Nephron progenitor cell (in vitro differentiated cells): ENCODE data around the gene SLC29A2.

Experiments
- DNase-seq: peaks from one replicate; pipeline ENCODE4 v3.0.0; 2021
- H3K27ac Mint-ChIP-seq: 2 replicates; pipeline ENCODE4 v1.8.0; 2021; ENCODE audit warnings: mild to moderate bottlenecking, moderate library complexity, mixed read lengths
- H3K27me3 Mint-ChIP-seq: 2 replicates; pipeline ENCODE4 v1.8.0; 2021; ENCODE audit warnings: mild to moderate bottlenecking, low read depth, mixed read lengths; ENCODE audit not compliant: poor library complexity
- H3K36me3 Mint-ChIP-seq: 2 replicates; pipeline ENCODE4 v1.8.0; 2021; ENCODE audit warnings: low read depth, mixed read lengths
- H3K4me1 Mint-ChIP-seq: 2 replicates; pipeline ENCODE4 v1.8.0; 2021; ENCODE audit warnings: mixed read lengths
- H3K4me3 Mint-ChIP-seq: 2 replicates; pipeline ENCODE4 v1.8.0; 2021; ENCODE audit warnings: mild to moderate bottlenecking, moderate library complexity, mixed read lengths
- H3K9me3 Mint-ChIP-seq: 2 replicates; pipeline ENCODE4 v1.8.0; 2021; ENCODE audit warnings: mild to moderate bottlenecking, moderate library complexity, mixed read lengths
- TF ChIP-seq, protein P1 (sequence below): fragments of 200-600 bp; sonication (generic); IDR thresholded peaks from 2 replicates; pipeline ENCODE4 v1.5.0; 2021; ENCODE audit warnings: antibody characterized with exemption

The SLC29A2 gene

DNA sequence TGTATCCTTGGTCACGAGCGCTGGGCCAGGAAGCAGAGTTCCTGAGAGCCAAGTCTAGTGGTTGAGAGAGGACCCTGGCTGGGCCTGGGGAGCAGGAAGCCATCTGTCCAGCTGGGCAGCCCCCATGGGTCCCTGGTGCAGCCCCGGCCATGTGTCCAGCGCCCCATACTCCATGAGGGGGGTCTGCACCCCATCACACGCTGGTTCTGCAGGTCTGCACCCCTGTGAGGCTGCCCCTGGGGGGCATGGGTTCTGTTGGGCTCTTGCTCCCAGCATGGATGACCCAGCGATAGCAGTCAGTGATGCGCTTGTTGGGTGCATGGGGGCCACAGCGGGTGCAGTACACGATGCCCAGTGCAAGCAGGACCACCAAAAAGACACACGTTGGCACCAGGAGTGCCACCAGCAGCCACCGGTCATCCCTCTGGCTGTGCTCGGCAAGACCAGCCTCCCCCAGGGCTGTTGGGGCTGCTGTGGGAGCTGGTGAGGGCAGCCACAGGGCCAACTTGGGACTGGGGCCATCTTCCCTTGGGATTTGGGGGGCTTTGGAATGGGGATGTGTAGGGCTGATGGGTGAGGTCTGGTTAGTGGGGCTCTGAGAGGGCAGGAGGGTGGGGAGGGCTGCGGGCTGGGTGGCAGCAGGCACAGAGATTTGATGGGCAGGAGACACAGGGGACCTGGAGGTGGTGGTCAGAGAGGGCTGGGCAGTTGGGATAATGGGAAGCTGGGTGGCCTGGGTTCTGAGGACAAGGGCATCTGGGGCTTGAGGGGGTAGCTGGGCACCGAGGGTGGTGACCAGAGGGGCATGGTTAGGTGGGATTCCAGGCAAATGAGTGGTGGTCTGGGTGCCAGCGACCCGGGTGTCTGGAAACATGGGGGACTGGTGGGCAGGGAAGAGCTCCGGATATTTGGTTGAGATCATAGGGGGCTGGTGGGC, 56.7 kb downstream of the SLC29A2 start:
- Mint-ChIP-seq H3K36me3 (no peaks in the 10 kb centered on the region), H3K27me3 (peaks cover 5% of the 10 kb centered on the region), H3K27ac (peak overlapping the region; percentile 52), H3K4me1 (peaks cover 67% of the 10 kb centered on the region), H3K4me3 (peak overlapping the region; percentile 79), H3K9me3 (peaks cover 10% of the 10 kb centered on the region)
- TF ChIP-seq, protein P1, sequence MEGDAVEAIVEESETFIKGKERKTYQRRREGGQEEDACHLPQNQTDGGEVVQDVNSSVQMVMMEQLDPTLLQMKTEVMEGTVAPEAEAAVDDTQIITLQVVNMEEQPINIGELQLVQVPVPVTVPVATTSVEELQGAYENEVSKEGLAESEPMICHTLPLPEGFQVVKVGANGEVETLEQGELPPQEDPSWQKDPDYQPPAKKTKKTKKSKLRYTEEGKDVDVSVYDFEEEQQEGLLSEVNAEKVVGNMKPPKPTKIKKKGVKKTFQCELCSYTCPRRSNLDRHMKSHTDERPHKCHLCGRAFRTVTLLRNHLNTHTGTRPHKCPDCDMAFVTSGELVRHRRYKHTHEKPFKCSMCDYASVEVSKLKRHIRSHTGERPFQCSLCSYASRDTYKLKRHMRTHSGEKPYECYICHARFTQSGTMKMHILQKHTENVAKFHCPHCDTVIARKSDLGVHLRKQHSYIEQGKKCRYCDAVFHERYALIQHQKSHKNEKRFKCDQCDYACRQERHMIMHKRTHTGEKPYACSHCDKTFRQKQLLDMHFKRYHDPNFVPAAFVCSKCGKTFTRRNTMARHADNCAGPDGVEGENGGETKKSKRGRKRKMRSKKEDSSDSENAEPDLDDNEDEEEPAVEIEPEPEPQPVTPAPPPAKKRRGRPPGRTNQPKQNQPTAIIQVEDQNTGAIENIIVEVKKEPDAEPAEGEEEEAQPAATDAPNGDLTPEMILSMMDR: no peak
- DNase-seq: no peak

DNA sequence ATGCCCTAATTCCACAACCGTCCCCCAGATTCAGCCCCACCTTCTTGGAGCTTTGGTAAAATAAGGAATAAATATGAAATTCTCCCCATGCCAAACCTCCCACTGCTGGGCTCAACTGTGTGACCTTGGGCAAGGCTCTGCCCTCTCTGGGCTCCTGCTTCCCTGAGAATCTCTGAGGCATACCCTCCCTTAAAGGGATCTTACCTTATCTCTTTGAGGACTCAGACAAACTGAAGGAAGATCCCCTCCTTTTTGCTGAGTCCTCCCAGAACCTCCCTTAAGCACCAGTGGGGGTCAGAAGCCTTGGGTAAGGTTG, 57.4 kb downstream of the SLC29A2 start:
- peaks cover 6% of the 10 kb centered on the region for H3K27me3 Mint-ChIP-seq
- no peak for DNase-seq
- peak overlapping the region; percentile 79 for H3K4me3 Mint-ChIP-seq
- peak overlapping the region; percentile 100 for H3K27ac Mint-ChIP-seq
- no peaks in the 10 kb centered on the region for H3K36me3 Mint-ChIP-seq
- TF ChIP-seq, protein P1: no peak
- H3K4me1 Mint-ChIP-seq: peaks cover 60% of the 10 kb centered on the region
- peaks cover 3% of the 10 kb centered on the region for H3K9me3 Mint-ChIP-seq

DNA sequence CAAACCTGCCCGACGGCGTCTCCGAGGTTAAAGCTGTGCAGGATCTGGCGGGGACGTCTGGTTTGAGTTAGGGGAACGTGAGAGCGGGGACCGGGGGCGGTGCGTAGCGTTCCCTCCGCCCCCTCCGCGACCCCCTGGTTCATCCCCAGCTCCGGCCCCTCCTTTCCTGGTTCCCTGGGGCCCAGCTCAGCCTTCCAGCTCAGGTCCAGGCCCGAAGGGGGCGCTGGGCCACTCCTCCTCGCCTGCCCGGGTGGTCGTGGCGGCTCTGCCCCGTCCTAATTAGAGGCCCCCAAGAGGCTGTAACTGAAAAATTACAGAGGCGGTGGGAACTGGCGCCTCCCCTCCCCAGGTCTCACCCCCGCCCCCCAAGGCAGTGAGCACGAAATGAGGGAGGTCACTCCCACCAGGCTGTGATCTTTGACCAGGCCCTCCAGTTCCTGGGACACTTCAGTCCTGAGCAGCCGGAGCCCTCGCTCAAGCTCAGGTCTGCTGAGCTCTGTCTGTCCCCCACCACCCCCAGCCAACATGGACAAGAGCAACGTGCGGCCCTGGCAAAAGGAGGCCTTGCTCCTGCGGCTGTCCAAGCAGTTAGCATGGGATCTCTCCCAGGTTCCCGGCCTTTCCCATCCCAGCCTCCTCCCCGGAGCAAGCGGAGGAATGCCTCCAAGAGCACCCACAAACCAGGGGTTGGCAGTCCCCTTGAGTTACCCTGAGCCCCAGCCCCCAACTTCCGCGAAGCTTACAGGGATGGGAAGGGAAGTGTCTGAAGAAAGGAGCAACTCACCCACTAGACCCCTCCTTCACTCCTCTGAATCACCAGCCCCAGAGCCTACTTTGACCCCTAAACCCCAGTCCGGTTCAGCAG, 58.0 kb downstream of the SLC29A2 start:
- TF ChIP-seq, protein P1: peak; percentile 25
- peak; percentile 79 for DNase-seq

GRCh38 chr11:66312549-66313320, 58.8 kb downstream of the SLC29A2 start:
- Mint-ChIP-seq H3K27me3 (peaks cover 16% of the 10 kb centered on the region), H3K36me3 (no peaks in the 10 kb centered on the region), H3K4me1 (peaks cover 46% of the 10 kb centered on the region), H3K27ac (peak overlapping the region; percentile 100), H3K9me3 (no peaks in the 10 kb centered on the region), H3K4me3 (peak overlapping the region; percentile 88)
- TF ChIP-seq, protein P1: no peak
- DNase-seq: peak; percentile 100

More for the DNA sequence above, 58.0 kb downstream of the SLC29A2 start:
- H3K36me3 Mint-ChIP-seq: no peaks in the 10 kb centered on the region
- peak overlapping the region; percentile 79 for H3K4me3 Mint-ChIP-seq
- H3K9me3 Mint-ChIP-seq: peaks cover under 1% of the 10 kb centered on the region
- peaks cover 11% of the 10 kb centered on the region for H3K27me3 Mint-ChIP-seq
- peaks cover 54% of the 10 kb centered on the region for H3K4me1 Mint-ChIP-seq
- peak overlapping the region; percentile 100 for H3K27ac Mint-ChIP-seq
